ENCODE data around the gene OMA1.
A peak's percentile ranks its signal among the peaks of the same experiment; 100 is the strongest.
"Not testable (repeated sequence)": the region's sequence is repeated elsewhere in the genome, so short reads cannot be mapped to it uniquely, and the experiment has no call there.

The OMA1 gene

DNA sequence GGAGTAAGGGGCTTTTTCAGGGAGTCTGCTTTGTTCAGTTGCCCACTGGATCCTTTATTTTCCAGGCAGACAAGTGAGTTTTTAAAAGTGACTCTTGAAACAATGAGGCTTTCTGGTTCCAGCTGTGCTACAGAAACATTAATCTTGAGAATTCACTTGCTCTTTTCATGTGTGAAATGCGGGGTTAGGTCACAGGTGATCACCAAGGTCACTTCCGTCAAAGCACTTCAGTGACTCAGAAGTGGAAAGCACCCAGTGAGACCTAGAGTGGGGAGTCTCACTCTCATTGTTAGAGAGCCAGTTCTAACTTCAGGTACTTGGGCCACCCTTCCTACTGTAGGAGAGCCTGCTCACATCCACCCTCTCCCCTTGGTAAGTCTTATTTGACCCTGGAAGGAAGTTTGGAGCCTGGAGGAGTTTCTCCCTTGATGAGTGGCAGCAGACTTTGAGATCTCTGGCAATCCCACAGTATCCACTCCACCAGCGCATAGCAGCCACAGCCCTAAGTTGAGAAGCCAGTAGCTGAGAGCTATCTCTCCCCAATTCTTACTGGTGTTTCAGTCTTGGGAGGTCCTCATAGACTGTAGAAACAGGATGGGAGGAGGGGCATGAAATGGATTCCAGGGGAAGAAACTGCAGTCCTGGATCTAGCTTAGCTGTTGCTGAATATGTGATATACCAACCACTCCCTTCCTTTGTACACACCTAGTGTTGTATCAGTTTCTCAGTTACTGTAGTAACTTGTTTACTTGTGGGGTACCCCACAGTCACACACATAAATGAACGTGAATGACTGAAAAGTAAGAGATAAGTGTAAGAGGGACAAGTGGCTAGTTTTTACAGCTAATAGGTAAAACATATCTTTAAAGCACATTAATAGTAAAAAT is 27.4 kb upstream of the OMA1 start:
- no peak for DNase-seq

DNA sequence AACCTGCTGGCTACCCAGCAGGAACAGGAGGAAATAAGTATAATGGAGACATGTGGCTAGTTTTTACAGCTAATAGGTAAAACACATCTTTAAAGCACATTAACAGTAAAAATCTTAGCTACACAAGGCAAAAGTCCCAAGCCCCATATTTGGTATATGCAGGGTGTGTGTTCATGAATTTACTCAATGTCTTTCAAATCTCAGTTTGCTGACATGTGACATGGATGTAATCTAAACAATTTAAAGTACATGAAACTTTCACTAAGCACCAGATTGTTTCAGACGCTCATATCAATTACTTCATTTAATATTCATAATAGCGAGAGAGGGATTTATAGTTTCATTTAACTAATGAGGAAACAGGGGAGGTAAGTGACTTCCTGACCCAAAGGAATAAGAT is 26.6 kb upstream of the OMA1 start:
- DNase-seq = no peak

DNA sequence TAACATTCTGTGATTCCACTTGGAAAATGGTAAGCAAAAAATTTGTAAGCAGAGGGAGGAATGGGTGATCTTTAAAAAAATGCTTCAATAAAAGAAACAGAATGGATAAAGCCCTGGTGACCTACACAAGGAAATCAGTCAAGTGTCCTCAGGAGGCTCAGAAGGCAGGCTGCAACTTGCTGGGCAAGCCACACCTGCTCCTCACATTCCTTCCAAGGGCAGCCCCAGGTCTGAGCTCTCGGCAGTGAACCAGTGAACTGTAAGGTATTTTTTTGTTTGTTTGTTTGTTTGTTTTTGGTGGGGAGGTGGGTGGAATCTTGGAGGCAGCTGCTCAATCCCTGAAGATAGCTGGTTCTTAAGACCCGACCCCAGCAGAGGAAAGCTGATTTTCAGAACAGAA is 26.2 kb upstream of the OMA1 start:
- DNase-seq = no peak

DNA sequence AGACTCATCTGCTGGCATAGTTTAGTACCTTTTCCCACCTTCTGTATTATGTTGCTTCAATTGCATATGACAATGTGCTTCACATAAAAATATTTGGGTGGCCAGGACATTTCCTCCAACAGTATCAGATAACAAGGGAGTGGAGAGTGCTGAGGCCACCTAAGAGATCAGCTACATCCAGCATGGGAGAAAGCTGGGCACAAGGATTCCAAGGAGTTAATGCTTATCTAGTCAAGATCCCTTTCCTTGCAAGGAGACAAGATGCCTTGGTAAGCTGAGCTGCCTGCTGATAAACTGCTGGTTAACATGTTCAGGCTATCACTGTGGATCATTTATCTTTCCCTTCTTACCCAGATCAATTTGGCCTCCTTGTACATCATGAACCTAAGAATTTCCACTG is 25.1 kb upstream of the OMA1 start:
- no peak for DNase-seq

DNA sequence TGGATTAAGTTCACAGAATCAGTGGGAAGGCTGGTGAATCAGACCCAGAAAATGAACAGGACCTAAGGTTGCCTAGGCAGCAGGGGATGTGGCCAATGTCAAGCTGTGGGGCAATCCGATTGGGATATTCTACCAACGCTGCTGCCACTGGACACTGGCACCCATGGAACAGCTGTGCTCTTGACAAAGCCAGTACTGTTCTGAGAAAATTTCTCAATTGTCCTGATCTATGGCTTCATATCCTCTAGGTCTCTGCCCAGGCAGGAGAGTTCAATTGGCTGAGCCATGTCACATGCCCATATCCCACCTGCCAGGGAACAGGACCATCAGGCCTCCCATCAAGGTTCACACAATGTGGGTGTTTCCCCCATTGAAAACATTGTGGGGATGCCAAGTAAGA is 24.3 kb upstream of the OMA1 start:
- no peak for DNase-seq

DNA sequence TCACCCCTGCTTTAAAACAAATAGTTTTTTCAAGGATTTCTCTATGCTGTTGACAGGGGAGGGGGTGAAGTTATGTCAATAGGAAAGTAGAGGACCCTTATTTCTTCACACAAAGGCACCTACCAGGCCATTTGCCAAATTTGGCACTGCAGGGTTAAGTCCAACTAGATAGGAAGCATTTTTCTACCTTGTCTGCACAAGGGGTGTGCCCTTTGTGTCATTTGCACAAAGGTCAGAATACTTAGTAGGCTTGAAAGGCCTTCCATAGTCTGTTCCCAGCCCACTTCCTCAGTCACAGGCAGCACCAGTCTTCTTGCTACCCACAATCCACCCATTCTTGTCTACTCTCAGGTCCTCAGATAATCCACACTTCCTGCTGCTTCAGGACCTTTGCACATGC is 23.6 kb upstream of the OMA1 start:
- no peak for DNase-seq

DNA sequence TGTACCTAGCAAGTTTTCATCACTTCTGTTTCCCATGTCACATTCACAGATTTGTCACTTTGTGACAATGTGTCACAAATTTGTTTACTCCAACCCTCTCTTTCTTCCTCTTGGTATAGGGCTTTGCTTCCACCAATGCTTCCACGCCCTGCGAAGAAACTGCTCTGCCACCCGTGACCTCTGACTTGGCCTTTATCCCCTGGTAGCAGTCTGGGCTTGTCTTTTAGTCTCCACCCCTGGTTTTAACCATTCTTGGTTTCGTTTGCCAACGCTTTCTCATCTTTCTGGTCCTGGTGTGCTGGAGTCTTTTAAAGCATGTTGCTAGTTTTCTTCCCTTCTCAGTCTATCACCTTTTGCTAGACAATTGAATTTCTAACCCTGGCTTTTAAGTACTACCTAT is 22.4 kb upstream of the OMA1 start:
- no peak for DNase-seq

DNA sequence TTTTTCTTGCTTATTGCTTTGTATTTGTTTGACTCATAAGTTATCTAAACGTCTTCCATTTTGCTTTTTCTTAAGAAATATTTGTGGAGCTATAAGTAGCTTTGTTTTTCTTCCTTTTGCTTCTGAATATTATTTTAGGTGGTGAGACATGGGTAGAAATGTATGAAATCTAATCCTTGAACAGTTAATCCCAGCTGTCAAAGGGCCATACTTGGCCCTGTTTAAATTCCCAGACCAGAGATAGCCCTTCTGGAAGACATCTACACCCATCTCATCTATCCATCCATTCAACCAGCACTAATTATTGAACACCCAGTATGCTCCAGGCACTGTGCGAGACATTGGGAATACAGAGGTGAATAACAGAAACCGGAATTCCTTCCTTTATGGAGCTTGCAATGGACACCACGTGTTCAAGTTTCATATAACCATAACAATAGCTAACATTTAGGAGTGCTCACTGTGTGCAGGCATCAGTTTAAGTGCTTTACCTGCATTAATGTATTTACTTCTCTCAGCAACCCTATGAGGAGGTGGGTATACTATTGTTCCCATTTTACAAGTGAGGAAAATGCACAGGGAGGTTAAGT is 21.8 kb upstream of the OMA1 start:
- DNase-seq = no peak

DNA sequence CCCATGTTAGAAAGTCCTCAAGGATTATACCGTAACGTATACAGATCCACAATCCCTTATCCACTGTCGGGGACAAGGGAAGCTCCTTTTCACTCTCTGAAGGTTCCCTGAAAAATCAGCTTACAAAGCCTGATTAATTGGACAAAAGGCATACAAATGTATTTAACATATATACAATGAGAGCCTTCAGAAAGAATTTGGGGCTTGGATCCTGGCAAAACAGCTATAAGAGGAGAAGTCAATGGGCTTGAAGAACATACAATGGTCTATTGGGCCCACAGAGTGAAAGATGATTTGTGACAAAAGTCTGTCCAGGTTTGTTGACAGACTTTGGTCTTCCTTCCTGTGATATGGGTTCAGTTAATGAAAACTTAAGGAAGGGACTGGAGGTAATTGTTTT is 19.8 kb upstream of the OMA1 start:
- DNase-seq = no peak

DNA sequence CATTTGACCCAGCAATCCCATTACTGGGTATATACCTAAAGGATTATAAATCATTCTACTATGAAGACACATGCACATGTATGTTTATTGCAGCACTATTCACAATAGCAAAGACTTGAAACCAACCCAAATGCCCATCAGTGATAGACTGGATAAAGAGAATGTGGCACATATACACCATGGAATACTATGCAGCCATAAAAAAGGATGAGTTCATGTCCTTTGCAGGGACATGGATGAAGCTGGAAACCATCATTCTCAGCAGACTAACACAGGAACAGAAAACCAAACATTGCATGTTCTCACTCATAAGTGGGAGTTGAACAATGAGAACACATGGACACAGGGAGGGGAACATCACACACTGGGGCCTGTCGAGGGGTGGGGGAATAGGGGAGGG is 17.2 kb upstream of the OMA1 start:
- not testable (repeated sequence) for DNase-seq

DNA sequence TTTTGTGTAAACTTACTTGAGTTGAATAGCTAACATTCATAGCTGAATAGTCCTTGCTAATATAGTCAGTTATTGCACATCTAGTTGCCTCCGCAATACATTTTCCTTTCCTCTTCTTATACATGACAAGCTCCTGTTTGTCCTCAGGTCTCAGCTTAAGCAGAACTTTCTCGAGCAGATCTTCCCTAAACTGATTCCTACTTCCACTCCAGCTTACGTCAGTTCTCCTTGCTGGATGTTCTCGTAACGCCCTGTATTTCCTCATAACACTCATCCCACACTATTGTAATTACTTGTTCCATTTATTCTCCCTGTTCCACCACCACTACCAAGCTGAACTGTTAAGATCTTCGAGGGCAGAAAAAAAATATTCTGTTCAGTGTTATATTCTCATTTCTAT is 15.1 kb upstream of the OMA1 start:
- DNase-seq = no peak

DNA sequence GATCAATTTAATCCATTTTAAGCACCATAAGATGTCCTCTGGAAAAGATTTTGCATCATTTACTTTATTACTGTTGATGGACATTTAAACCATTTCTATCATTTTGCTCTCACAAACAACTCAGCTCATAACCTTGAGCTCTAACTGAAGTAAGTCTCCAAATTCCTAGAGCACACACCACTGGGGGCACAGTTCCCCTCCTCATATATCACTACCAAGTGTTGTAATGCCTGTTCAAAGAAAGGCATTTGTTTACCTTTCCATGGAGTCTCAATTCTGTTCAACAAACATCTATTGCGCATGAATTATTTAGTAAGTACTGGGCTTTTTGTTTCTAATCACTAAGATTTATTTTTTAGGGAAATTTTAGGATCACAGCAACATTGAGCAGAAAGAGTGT is 8.9 kb upstream of the OMA1 start:
- DNase-seq = no peak

DNA sequence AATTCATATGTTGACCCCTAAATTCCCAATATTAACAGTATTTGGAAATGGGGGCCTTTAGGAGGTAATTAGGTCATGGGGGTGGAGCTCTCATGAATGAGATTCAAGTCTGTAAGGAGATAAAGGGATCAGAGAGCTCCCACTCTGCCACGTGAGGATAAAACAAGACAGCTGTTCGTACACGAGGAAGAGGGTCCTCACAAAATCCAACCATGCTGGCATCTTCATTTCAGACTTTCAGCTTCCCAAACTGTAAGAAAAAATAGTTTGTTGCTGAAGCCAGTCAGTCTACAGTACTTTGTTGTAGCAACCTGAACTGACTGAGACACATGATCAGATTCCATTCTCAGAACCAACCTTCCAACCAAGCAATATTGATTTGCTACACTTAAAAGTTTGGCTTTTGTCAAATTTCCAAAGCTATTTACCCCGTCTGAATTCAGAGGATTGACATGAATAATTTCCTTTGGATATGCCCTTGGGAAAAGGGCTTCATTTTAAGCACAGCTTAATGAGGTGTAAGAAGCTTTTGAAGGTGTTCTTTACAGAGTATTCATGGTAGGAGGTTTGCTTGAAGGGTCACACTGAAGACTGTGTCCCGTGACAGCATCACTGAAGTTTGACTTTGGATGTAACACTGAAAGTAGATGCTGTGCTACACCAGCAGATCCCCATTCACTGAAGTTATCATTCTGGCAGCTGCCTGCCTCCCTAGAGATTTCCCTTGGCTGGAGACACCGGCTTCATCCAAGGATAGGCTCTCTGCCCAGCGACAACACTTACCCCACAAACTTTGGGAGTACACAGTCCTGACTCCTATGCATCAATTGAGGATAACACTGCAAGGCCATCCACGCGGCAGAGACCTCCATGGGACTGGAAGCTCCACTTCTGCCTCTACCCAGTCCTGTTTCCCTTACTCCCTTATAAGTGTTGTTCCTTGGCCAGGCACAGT is 4.9 kb upstream of the OMA1 start:
- no peak for DNase-seq

DNA sequence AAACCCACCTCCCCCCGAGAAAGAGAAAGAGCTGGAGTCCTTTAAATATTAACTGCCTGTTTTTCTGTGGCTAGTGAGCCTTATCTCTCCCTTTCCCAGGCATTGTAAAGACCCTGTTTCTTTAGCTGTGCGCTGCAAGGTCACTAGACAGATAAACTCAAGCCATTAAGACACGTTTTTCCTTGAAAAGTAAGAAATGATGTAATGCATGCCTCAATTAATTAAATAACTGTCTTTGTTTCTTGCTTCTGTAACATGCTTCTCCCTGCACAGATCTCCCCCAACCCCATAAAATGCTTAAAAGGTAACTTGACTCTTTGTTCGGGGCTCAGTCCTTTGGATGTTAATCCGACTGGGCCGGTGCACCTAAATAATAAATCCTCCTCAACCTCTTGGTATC is 2.8 kb upstream of the OMA1 start:
- DNase-seq = not testable (repeated sequence)

DNA sequence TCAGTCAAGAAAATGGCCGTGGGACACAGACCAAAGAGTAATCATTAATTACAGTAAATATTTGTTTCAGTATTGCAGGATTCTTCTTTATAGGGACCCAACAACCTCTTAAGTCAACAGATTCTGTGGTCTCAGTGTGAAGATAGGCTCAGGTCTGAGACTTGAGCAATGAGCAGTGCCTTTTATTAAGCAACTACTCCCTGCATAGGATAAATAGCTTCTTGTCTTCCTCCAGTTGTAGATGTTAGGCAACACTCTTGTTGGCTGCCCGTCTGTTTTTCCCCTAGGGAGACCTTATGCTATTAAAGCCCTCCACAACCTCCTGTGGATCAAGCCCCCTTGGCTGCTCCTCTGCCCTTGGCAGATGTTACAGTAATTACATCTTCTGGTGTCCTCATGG is 1.8 kb upstream of the OMA1 start:
- DNase-seq = no peak

DNA sequence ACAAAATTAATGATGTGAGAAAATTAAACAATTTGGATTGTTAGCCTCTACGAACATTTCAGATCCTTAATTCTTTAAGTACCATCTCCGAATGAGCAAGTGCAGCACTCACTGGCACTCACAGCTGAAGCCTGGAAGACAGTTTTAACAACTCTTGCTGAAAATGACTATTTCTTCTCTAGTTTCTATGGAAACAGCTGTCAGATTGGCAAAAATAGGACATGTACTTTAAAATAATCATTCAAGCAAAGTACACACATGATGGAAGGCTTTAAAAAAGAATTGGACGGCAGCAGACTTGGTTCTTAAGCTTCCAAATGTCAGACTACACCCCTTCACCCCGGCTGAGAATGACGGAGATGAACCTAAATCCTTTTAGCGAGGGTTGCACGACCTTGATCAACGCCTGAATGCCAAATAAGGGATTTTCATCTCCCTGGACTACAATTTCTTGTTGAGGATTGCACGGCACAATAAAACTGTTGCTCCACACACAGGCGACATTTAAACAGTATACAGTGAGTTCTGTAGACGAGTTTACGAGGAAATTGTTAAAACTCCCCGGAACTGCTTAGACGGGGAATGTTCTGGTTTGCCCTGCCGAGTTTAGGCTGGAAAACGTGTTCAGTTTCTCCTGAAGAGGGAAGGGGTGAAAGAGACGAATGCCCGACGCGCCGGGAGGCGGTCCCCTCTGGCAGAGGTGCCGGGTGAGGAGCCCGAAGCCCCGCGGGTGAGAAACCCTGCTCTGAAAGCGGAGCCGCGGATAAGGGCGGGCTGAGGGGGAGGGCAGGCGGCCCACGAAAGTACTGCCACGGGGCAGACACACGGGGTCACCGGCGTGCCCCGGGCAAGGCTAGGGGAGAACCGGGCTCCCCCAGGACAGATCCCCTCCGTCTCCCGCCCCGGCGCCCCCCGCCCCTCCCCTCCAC is 671 bp downstream of the OMA1 start:
- peak; percentile 70 to 88 (median 80) for DNase-seq

DNA sequence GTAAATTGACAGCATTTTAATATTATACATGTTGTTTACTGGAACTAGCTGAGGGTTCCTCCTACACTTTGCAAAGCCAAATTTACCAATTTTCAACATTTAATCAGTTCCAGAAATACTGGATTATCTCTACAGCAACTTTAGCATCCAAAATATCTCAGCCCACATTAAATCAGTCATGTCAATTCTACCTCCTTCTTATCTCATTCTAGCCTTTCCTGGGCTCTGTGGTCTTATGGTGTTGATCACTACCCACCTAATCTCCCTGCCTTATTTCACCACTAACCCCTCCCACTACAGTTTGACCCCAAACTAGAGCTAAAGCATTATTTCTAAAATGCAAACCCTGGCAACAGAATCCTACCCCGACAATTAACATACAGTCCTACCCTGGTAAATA is 3.3 kb downstream of the OMA1 start:
- no peak for DNase-seq

DNA sequence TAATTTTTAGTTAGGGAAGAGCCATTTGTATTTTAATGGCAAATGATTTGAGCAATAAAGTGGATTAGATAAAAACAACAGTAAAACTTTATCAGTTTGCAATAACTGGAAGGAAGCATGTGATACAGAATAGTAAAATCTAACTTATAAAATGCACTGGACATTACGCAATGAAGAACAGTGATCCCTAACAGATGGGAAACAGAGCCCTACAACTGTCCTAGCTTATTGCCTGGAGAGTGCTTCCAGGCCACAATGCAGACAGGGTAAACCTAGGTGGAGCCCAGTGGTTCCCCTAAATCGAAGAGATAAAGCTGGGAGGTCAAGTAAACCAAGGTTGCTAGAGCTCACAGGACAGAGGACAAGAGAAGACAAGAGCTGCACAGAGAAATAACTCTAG is 7.0 kb downstream of the OMA1 start:
- DNase-seq = no peak

DNA sequence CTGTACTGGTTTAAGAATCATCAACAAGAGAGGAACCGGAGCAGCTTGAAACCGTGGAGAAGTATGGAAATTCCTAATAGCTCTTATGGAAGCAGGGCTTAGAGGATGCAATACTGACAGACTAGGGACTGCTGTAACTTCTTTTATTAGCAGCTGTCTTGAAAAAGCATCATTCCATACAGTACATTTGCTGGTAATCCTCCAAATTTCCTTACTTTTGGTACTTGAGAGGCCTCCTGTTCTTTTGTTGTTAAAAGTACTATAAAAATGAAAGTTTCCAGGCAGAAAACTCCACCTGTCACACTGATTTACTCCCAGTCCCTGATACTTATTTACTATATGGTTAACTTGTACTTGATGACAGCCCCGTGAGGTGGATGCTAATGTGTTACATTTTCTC is 7.7 kb downstream of the OMA1 start:
- no peak for DNase-seq

DNA sequence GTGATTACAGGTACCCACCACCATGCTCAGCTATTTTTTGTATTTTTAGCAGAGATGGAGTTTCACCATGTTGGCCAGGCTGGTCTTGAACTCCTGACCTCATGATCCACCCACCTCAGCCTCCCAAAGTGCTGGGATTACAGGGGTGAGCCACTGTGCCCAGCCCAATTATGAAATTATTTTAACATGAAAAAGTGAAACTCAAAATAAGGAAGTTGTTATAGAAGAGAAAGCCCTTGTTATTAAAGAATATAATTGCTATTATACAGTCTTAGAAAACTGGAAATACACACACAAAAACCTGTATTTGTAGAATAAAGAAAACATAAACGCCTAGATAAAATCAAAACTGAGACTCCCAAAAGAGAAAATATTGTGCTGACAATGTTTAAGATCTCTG is 14.7 kb downstream of the OMA1 start:
- DNase-seq = not testable (repeated sequence)

DNA sequence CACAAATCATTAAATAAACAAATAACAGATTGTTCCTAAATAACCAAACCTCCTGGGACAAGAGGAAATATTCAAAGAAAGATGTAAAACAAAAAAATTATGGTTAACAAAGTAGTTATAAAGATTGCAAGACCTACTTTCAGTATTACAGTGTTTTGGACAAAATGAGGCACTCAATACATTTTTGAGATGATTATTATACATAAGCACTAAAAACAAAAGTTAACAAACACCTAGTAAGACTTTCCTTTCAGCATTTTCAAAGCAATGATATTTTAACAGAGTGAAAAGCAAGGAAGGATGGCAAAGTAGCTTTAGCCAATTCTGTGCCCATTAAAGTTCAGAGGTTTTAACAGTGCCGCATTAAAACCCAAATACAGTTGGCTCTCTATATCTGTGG is 17.2 kb downstream of the OMA1 start:
- no peak for DNase-seq

DNA sequence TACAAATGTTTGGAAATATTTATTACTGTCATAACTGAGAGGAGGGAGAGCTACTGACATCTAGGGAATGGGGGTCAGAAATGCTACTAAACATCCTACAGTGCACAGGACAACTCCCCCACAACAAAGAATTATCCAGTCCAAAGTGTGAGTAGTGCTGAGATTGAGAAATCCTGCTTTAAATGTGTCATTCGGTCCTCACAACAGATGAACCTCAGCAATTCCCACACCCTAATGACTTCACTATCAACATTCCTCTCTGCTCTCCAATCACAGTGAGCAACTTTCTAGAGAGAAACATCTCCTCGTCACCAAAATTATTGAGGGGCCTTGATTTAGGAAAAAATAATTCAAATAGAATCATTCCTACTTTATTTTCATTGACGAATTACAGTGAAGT is 18.0 kb downstream of the OMA1 start:
- no peak for DNase-seq

All from stimulated activated naive CD4-positive, alpha-beta T cell (primary cell).